Thyroid gland (tissue), 4 donors: Measurements from ENCODE around the gene ELOVL2. TPM values are rescaled to one million over a fixed set of nuclear protein-coding genes. Genes with fewer than 3 reads are reported as not detected.
"Not testable (repeated sequence)": the region's sequence is repeated elsewhere in the genome, so short reads cannot be mapped to it uniquely, and the experiment has no call there.

Experiments
- DNase-seq, 2 donors: peaks; one replicate each; pipeline ENCODE4 v3.0.0-alpha.2; 2019
- H3K27ac ChIP-seq, 3 donors: fragments of 200-600 bp; sonication (generic); 1 replicate in 2 of 3; 2 replicates in 1 of 3; pipeline ENCODE4 v1.5.1; 2016 to 2019; ENCODE audit warnings: mild to moderate bottlenecking in 1 of 3, moderate library complexity in 1 of 3
- H3K27me3 ChIP-seq: fragments of 200-600 bp; sonication (generic); one replicate; pipeline ENCODE4 v1.5.1; 2019
- H3K36me3 ChIP-seq, 2 donors: fragments of 200-600 bp; sonication (generic); one replicate each; pipeline ENCODE4 v1.5.1; 2016 to 2019
- H3K4me1 ChIP-seq, 2 donors: fragments of 200-600 bp; sonication (generic); one replicate each; pipeline ENCODE4 v1.5.1; 2017 to 2019
- H3K4me3 ChIP-seq, 3 donors: fragments of 200-600 bp; sonication (generic); replicated peaks in 1 of 3; 1 replicate in 2 of 3; 2 replicates in 1 of 3; pipeline ENCODE4 v1.5.1; 2016; ENCODE audit warnings: mild to moderate bottlenecking in 1 of 3
- H3K9me3 ChIP-seq: fragments of 200-600 bp; sonication (generic); one replicate; pipeline ENCODE4 v1.5.1; 2017
- CTCF ChIP-seq, 6 experiments: fragments of 200-600 bp in 3 of 6; fragments of 450-650 bp in 3 of 6; sonication (generic) in 3 of 6; IDR thresholded peaks; one replicate each; pipeline ENCODE4 v1.5.1; 2016 to 2019; ENCODE audit warnings: antibody characterized with exemption in 6 of 6, mild to moderate bottlenecking in 2 of 6, inconsistent platforms in 1 of 6, moderate library complexity in 1 of 6
- POLR2A ChIP-seq, 2 donors: fragments of 450-650 bp; IDR thresholded peaks; one replicate each; pipeline ENCODE4 v1.6.1; 2017; ENCODE audit warnings: antibody characterized with exemption in 2 of 2, mild to moderate bottlenecking in 2 of 2, moderate library complexity in 1 of 2
- WGBS, 2 donors: methylation state at CpG; one replicate each; pipeline ENCODE4 v1.1.5; 2017; 5-methylcytosine and 5-hydroxymethylcytosine counted together
- intact Hi-C: fragments of 100-400 bp; cut with DNase I; formaldehyde crosslinking; loops from one replicate; pipeline ENCODE4 v1.15.1; 2023
- total RNA-seq, 4 donors: library from RNA; depleted of rRNA; stranded (reverse); fragments of >200 nt; gene quantifications; one replicate each; pipeline ENCODE4 v1.2.3, GENCODE V29; 2016

ELOVL2 gene, protein sequence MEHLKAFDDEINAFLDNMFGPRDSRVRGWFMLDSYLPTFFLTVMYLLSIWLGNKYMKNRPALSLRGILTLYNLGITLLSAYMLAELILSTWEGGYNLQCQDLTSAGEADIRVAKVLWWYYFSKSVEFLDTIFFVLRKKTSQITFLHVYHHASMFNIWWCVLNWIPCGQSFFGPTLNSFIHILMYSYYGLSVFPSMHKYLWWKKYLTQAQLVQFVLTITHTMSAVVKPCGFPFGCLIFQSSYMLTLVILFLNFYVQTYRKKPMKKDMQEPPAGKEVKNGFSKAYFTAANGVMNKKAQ
- total RNA-seq = 1 to 10 TPM in 1 of 4 donors, under 1 TPM in 3; 0.27 to 1.0 (median 0.72) TPM

DNA sequence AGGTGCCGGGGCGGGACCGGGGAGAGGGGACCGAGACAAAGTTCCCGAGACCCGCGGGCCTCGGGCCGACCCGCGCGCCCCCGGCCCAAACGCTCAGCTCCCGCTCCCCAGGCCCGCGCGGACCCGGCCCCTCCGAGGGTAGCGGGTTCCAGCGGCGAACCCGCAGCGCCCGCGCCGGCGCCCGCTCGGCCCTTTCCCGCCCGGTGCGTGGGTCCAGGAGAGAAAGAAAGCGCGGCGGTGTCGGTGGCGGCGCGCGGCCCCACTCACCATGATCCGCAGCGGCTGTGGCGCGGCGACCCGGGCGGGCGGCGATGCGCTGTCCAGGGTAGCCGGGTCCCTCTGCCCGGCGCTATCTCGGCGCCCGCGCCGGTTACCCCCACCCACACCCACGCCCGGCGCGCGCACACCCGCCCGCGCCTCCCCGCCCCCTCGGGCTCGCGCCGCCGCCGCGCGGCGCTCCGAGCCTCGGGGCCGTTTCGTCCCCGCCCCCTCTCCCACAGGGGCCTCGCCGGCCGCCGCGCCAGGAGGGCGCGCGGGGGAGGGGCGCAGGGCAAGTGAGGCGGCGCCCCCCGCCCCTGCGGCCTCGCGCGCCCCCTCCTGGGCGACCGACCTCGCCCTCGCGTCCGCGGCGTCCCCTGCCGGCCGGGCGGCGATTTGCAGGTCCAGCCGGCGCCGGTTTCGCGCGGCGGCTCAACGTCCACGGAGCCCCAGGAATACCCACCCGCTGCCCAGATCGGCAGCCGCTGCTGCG lies at the start of gene ELOVL2:
ELOVL2 (minus strand) TSS at position 345 of the 751 bp plus-strand sequence; CDS start at position 270, 75 bp downstream.
- peak; percentile 14 to 20 for DNase-seq
- 0% methylated on average over 4 of the region's 124 CpGs; no CpG with 5 or more reads in 1 of the 2 donors for WGBS, 2 donors
- Histone ChIP-seq H3K4me1 (peaks cover 3 to 11% of the 10 kb centered on the region in 2 donors), H3K4me3 (peak within 1 kb of the TSS; percentile 14 to 39 (median 22)), H3K27ac (no peak within 1 kb of the TSS), H3K27me3 (peaks cover 6% of the 10 kb centered on the region), H3K9me3 (no peaks in the 10 kb centered on the region), H3K36me3 (no peaks in the 10 kb centered on the region)
- intact Hi-C loops = no loop called here
- TF ChIP-seq CTCF (IDR thresholded peaks at IDR 0.05) = peak in 2 of 6 experiments; percentile 28 to 45
- no peak for TF ChIP-seq POLR2A (IDR thresholded peaks at IDR 0.05)

GRCh38 chr6:11093376-11093625 lies 49.2 kb upstream of the ELOVL2 start:
- 1% methylated on average over 16 to 17 of the region's 17 CpGs for WGBS, 2 donors
- H3K4me3 ChIP-seq = peak overlapping the region; percentile 7 to 77 (median 63)
- intact Hi-C loops = no loop called here
- peaks cover 10 to 16% of the 10 kb centered on the region in 2 donors for H3K4me1 ChIP-seq
- peak overlapping the region; percentile 90 to 98 (median 94) for H3K27ac ChIP-seq
- no peaks in the 10 kb centered on the region for H3K36me3 ChIP-seq
- no peaks in the 10 kb centered on the region for H3K27me3 ChIP-seq
- no peak for DNase-seq
- no peak for TF ChIP-seq POLR2A (IDR thresholded peaks at IDR 0.05)
- no peak for TF ChIP-seq CTCF (IDR thresholded peaks at IDR 0.05)
- no peaks in the 10 kb centered on the region for H3K9me3 ChIP-seq

DNA sequence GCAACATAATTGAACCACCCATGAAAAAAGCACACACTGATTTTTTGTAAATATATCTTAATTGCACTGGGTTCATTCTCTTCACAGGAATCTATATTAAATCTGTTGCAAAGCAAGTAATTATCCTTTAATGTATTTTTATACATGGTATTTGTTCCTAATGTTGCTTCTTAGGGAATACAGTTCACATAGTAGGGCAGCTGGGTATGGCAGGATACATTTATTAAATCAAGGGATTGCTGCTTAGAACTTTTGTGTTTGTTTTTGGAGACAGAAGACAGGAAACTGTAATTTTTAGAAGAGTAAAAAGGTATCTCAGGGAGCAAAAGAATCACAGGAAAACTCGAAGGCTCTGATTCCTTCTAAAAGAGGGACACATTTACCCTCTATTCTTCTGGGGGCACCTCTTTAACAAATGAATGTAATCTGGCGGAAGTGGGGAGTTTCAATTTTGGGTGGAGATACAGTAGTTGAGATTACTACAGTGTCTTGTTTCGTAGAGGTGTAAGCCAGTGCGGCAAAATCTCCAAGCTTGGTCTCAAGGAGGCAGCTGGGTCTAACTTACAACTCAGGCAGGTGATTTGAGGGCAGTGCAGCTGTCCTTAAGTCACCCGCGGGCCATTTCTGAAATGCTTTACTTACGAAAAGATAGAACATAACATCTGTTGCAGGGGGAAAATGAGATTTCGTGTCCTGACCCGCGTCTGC lies 48.7 kb upstream of the ELOVL2 start:
- peak overlapping the region; percentile 90 to 98 (median 94) for H3K27ac ChIP-seq
- no peaks in the 10 kb centered on the region for H3K27me3 ChIP-seq
- DNase-seq = peak in 1 of 2 donors; percentile 47
- H3K4me1 ChIP-seq = peaks cover 10 to 16% of the 10 kb centered on the region in 2 donors
- peak overlapping the region in 2 of 3 donors; percentile 63 to 77 for H3K4me3 ChIP-seq
- no peak for TF ChIP-seq CTCF (IDR thresholded peaks at IDR 0.05)
- no peak for TF ChIP-seq POLR2A (IDR thresholded peaks at IDR 0.05)
- H3K36me3 ChIP-seq = no peaks in the 10 kb centered on the region
- H3K9me3 ChIP-seq = no peaks in the 10 kb centered on the region
- 5% methylated on average over 10 of the region's 10 CpGs for WGBS, 2 donors
- intact Hi-C loops = no loop called here

- H3K27ac ChIP-seq, H3K27me3 ChIP-seq, H3K9me3 ChIP-seq, H3K36me3 ChIP-seq, DNase-seq, intact Hi-C loops, H3K4me3 ChIP-seq: not testable (repeated sequence)
- peaks cover 10 to 16% of the 10 kb centered on the region in 2 donors for H3K4me1 ChIP-seq
- 95 to 98% methylated on average over 5 of the region's 5 CpGs for WGBS, 2 donors
These were observed 47.0 kb upstream of the ELOVL2 start for GRCh38 chr6:11091141-11091540.

GRCh38 chr6:11089695-11090094 lies 45.6 kb upstream of the ELOVL2 start:
- Histone ChIP-seq H3K4me1 (peaks cover 4 to 6% of the 10 kb centered on the region in 2 donors), H3K27me3 (no peaks in the 10 kb centered on the region), H3K4me3 (no peak overlapping the region), H3K27ac (no peak overlapping the region), H3K36me3 (no peaks in the 10 kb centered on the region), H3K9me3 (no peaks in the 10 kb centered on the region)
- intact Hi-C loops = no loop called here
- DNase-seq = no peak
- TF ChIP-seq CTCF (IDR thresholded peaks at IDR 0.05) (no peak), POLR2A (IDR thresholded peaks at IDR 0.05) (no peak)
- WGBS, 2 donors = 89% methylated on average over 1 of the region's 1 CpG

GRCh38 chr6:11087141-11087812 lies 43.2 kb upstream of the ELOVL2 start:
- H3K9me3 ChIP-seq, DNase-seq, H3K27ac ChIP-seq, H3K4me3 ChIP-seq, H3K27me3 ChIP-seq, H3K4me1 ChIP-seq, intact Hi-C loops, H3K36me3 ChIP-seq: not testable (repeated sequence)
- WGBS, 2 donors = 87 to 94% methylated on average over 33 to 38 of the region's 47 CpGs
